BE2C (cell line): ENCODE results near the gene ABCA4.
"Not testable (repeated sequence)": the region's sequence is repeated elsewhere in the genome, so short reads cannot be mapped to it uniquely, and the experiment has no call there.

Source experiments
- DNase-seq: peaks from one replicate; pipeline ENCODE4 v3.0.0-alpha.2; 2020
- H3K27me3 ChIP-seq: fragments of 250-450 bp; sonication (Bioruptor Pico); 2 replicates; pipeline ENCODE4 v1.5.1; 2020; ENCODE audit warnings: mild to moderate bottlenecking
- H3K36me3 ChIP-seq: fragments of 250-450 bp; sonication (Bioruptor Pico); 2 replicates; pipeline ENCODE4 v1.5.1; 2020; ENCODE audit warnings: mild to moderate bottlenecking
- H3K4me1 ChIP-seq: fragments of 250-450 bp; sonication (Bioruptor Pico); 2 replicates; pipeline ENCODE4 v1.5.1; 2020
- H3K4me3 ChIP-seq: 2 replicates; pipeline ENCODE4 v1.5.1; 2011; ENCODE audit warnings: low read depth, low read length
- H3K9me3 ChIP-seq: fragments of 250-450 bp; sonication (Bioruptor Pico); 2 replicates; pipeline ENCODE4 v1.5.1; 2020
- TF ChIP-seq, protein P1 (sequence below): IDR thresholded peaks from 2 replicates; pipeline ENCODE4 v1.5.1; 2012; ENCODE audit warnings: mild to moderate bottlenecking, low read depth, low read length

ABCA4 gene

DNA sequence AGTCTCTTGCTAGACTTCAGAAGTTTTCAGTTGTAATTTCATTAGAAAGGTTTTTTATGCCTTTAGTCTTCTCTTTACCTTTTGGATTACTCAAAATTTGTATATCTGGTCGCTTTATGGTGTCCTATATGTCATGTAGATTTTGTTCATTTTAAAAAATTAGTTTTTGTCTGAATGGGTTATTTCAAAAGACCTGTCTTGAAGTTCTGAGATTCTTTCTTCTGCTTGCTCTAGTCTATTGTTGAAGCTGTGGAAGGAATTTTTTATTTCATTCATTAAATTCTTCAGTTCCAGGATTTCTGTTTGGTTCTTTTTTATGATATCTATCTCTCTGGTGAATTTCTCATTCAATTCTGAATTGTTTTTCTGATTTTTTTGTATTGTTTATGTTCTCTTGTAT lies 165.2 kb downstream of the ABCA4 start:
- no peaks in the 10 kb centered on the region for H3K27me3 ChIP-seq
- TF ChIP-seq, protein P1, sequence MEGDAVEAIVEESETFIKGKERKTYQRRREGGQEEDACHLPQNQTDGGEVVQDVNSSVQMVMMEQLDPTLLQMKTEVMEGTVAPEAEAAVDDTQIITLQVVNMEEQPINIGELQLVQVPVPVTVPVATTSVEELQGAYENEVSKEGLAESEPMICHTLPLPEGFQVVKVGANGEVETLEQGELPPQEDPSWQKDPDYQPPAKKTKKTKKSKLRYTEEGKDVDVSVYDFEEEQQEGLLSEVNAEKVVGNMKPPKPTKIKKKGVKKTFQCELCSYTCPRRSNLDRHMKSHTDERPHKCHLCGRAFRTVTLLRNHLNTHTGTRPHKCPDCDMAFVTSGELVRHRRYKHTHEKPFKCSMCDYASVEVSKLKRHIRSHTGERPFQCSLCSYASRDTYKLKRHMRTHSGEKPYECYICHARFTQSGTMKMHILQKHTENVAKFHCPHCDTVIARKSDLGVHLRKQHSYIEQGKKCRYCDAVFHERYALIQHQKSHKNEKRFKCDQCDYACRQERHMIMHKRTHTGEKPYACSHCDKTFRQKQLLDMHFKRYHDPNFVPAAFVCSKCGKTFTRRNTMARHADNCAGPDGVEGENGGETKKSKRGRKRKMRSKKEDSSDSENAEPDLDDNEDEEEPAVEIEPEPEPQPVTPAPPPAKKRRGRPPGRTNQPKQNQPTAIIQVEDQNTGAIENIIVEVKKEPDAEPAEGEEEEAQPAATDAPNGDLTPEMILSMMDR: no peak

DNA sequence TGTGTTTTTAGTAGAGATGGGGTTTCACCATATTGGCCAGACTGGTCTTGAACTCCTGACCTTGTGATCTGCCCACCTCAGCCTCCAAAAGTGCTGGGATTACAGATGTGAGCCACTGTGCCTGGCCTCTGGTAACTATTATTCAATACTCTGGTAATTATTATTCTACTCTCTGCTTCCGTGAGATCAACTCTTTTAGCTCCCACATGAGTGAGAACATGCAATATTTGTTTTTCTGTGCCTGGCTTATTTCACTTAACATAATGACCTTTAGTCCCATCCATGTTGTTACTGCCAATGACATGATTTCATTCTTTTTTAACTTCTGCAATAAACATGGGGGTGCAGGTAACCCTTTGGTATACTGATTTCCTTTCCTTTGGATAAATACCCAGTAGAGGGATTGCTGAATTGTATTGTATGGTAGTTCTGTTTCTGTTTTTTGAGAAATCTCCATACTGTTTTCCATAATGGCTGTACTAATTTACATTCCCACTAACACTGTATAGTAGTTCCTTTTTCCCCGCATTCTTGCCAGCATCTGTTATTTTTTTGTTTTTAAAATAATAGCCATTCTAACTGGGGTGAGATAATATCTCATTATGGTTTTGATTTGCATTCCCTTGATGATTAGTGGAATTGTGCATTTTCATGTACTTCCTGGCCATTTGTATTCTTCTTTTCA lies 173.8 kb downstream of the ABCA4 start:
- H3K9me3 ChIP-seq, H3K4me1 ChIP-seq, DNase-seq, H3K36me3 ChIP-seq, H3K4me3 ChIP-seq, H3K27me3 ChIP-seq: not testable (repeated sequence)

More for the DNA sequence above, 165.2 kb downstream of the ABCA4 start:
- no peaks in the 10 kb centered on the region for H3K9me3 ChIP-seq
- no peaks in the 10 kb centered on the region for H3K36me3 ChIP-seq
- no peak for DNase-seq
- no peak overlapping the region for H3K4me3 ChIP-seq
- no peaks in the 10 kb centered on the region for H3K4me1 ChIP-seq
